HepG2 (cell line): ENCODE data around the gene RBCK1. TPM values are rescaled to one million over a fixed set of nuclear protein-coding genes. Genes with fewer than 3 reads are reported as not detected.

ENCODE experiments used
- HES4 ChIP-seq: sonication (generic); formaldehyde crosslinking; IDR thresholded peaks from 2 replicates; pipeline ENCODE4 v1.9.0; 2021; ENCODE audit warnings: mild to moderate bottlenecking, missing genetic modification reagents, borderline replicate concordance
- HIC2 ChIP-seq: sonication (generic); formaldehyde crosslinking; IDR thresholded peaks from 2 replicates; pipeline ENCODE4 v1.9.0; 2022; ENCODE audit warnings: low read depth, missing genetic modification reagents
- HOXA5 ChIP-seq: sonication (generic); formaldehyde crosslinking; IDR thresholded peaks from 2 replicates; pipeline ENCODE4 v1.4.0; 2020; ENCODE audit warnings: missing genetic modification reagents
- KMT2A ChIP-seq: sonication (generic); formaldehyde crosslinking; IDR thresholded peaks from 2 replicates; pipeline ENCODE4 v1.4.0; 2020; ENCODE audit warnings: missing genetic modification reagents
- MIER2 ChIP-seq: IDR thresholded peaks from 2 replicates; pipeline ENCODE4 v1.6.1; 2016; ENCODE audit warnings: missing biosample characterization, missing genetic modification reagents
- MYPOP ChIP-seq: sonication (generic); formaldehyde crosslinking; IDR thresholded peaks from 2 replicates; pipeline ENCODE4 v1.8.1; 2023; ENCODE audit warnings: mild to moderate bottlenecking, moderate library complexity, missing genetic modification reagents
- NFAT5 ChIP-seq: sonication (generic); formaldehyde crosslinking; IDR thresholded peaks from 2 replicates; pipeline ENCODE4 v1.4.0; 2020; ENCODE audit warnings: missing genetic modification reagents
- RFX1 ChIP-seq: fragments of 450-650 bp; IDR thresholded peaks from 2 replicates; pipeline ENCODE4 v1.6.1; 2017
- SMYD3 ChIP-seq: sonication (generic); formaldehyde crosslinking; IDR thresholded peaks from 2 replicates; pipeline ENCODE4 v1.8.1; 2023; ENCODE audit warnings: mild to moderate bottlenecking, missing genetic modification reagents
- TBX2 ChIP-seq: sonication (generic); formaldehyde crosslinking; IDR thresholded peaks from 2 replicates; pipeline ENCODE4 v1.5.0; 2020; ENCODE audit warnings: missing genetic modification reagents, mild to moderate bottlenecking, borderline replicate concordance
- TCF12 ChIP-seq, 2 experiments: fragments of 450-650 bp in 1 of 2; sonication (generic) in 1 of 2; formaldehyde crosslinking in 1 of 2; IDR thresholded peaks; 2 replicates each; pipeline versions ENCODE4 v1.6.1 to v1.8.0; 2017 to 2022; ENCODE audit warnings: antibody characterized with exemption in 1 of 2, mild to moderate bottlenecking in 1 of 2, missing genetic modification reagents in 1 of 2, moderate library complexity in 1 of 2
- TFDP1 ChIP-seq: IDR thresholded peaks from 2 replicates; pipeline ENCODE4 v1.6.1; 2016; ENCODE audit warnings: missing compliant biosample characterization, missing genetic modification reagents, borderline replicate concordance
- TRIM24 ChIP-seq: sonication (generic); formaldehyde crosslinking; IDR thresholded peaks from 2 replicates; pipeline ENCODE4 v1.8.0; 2022; ENCODE audit warnings: mild to moderate bottlenecking, missing genetic modification reagents
- ZNF12 ChIP-seq: sonication (generic); formaldehyde crosslinking; IDR thresholded peaks from 2 replicates; pipeline ENCODE4 v1.5.0; 2020; ENCODE audit warnings: missing genetic modification reagents
- ZNF3 ChIP-seq: IDR thresholded peaks from 2 replicates; pipeline ENCODE4 v1.7.0; 2017; ENCODE audit warnings: inconsistent platforms
- ZNF333 ChIP-seq: sonication (generic); formaldehyde crosslinking; IDR thresholded peaks from 2 replicates; pipeline ENCODE4 v1.4.0; 2020; ENCODE audit warnings: mild to moderate bottlenecking, missing genetic modification reagents, borderline replicate concordance
- ZNF652 ChIP-seq: IDR thresholded peaks from 2 replicates; pipeline ENCODE4 v1.6.1; 2016; ENCODE audit warnings: low read depth, borderline replicate concordance
- ZNF660 ChIP-seq: sonication (generic); formaldehyde crosslinking; IDR thresholded peaks from 2 replicates; pipeline ENCODE4 v1.5.1; 2020; ENCODE audit warnings: mild to moderate bottlenecking, low read depth, missing genetic modification reagents, borderline replicate concordance
- ZNF766 ChIP-seq: sonication (generic); formaldehyde crosslinking; IDR thresholded peaks from 2 replicates; pipeline ENCODE4 v1.5.0; 2020; ENCODE audit warnings: missing genetic modification reagents, borderline replicate concordance
- polyA plus RNA-seq, 8 experiments: library from polyadenylated mRNA; depleted of rRNA in 3 of 8; stranded (reverse) in 7 of 8; unstranded in 1 of 8; fragments of >200 nt; fragmentation: Illumina TruSeq in 4 of 8; extraction: Trizol in 4 of 8; gene quantifications; 2 replicates each; pipeline versions ENCODE4 v1.2.1 to v1.2.3, GENCODE V29; 2011 to 2016; ENCODE audit warnings: low read depth in 4 of 8, missing spikeins in 1 of 8, mixed read lengths in 1 of 8; ENCODE audit not compliant: insufficient read depth in 1 of 8
- total RNA-seq, 5 experiments: library from RNA; depleted of rRNA; stranded (reverse); fragments of >200 nt; fragmentation: Illumina TruSeq; extraction: Trizol; gene quantifications; 2 replicates each; pipeline ENCODE4 v1.2.3, GENCODE V29; 2016; ENCODE audit warnings: low read depth in 1 of 5

The RBCK1 gene
- total and polyA plus RNA-seq, 2 of the 13 experiments (the other 11 are each of a cell fraction or from before 2014, with no cell fraction given) = 149 to 215 TPM

GRCh38 chr20:401682-402495 lies 6.2 kb upstream of the RBCK1 start (continued):
- TF ChIP-seq NFAT5 (no peak), TBX2 (CRISPR knock-in tag) (peak; percentile 59; the same call in 1 of the 2 replicates), MIER2 (no peak), ZNF660 (no peak), TRIM24 (CRISPR knock-in tag) (no peak), TCF12 (IDR thresholded peaks at IDR 0.05) (no peak), TCF12 (CRISPR knock-in tag; IDR thresholded peaks at IDR 0.05) (no peak), TFDP1 (peak; percentile 9; the same call in 1 of the 2 replicates), RFX1 (no peak), ZNF3 (no peak), HIC2 (no peak; the same call in 1 of the 2 replicates), HES4 (no peak), MYPOP (CRISPR knock-in tag) (peak; percentile 75; the same call in 1 of the 2 replicates), ZNF333 (CRISPR knock-in tag) (no peak; the same call in 1 of the 2 replicates), KMT2A (CRISPR knock-in tag) (peak; percentile 71), HOXA5 (CRISPR knock-in tag) (peak; percentile 34; the same call in 1 of the 2 replicates), SMYD3 (no peak; the same call in 1 of the 2 replicates), ZNF652 (CRISPR knock-in tag) (0 out of 2 replicates have a peak, but pooled peaks have one; percentile 29), ZNF12 (CRISPR knock-in tag) (peak; percentile 81; the same call in 1 of the 2 replicates), ZNF766 (CRISPR knock-in tag) (no peak)
